ENCODE measurements around the gene TEX101.
A peak's percentile ranks its signal among the peaks of the same experiment; 100 is the strongest.

Gene TEX101

GRCh38 chr19:43422000-43422688 is 7.5 kb downstream of the TEX101 start:
- H3K36me3 Mint-ChIP-seq (ENCODE audit: low read depth) = no peaks in the 10 kb centered on the region
- H3K4me1 Mint-ChIP-seq = no peaks in the 10 kb centered on the region

GRCh38 chr19:43422689-43423066 is 8.0 kb downstream of the TEX101 start:
- H3K27ac Mint-ChIP-seq = no peak overlapping the region

More at GRCh38 chr19:43422000-43422688, 7.5 kb downstream of the TEX101 start:
- Mint-ChIP-seq H3K4me3 (no peak overlapping the region), H3K9me3 (no peaks in the 10 kb centered on the region), H3K27ac (no peak overlapping the region), H3K27me3 (ENCODE audit: low read depth) (peaks cover 9% of the 10 kb centered on the region)
- TF ChIP-seq CTCF (IDR thresholded peaks at IDR 0.05; ENCODE audit: unreplicated experiment in 3 of 3) = no peak

GRCh38 chr19:43423779-43424178 is 9.1 kb downstream of the TEX101 start:
- H3K27me3 Mint-ChIP-seq (ENCODE audit: low read depth) = peaks cover 4% of the 10 kb centered on the region
- H3K4me1 Mint-ChIP-seq = no peaks in the 10 kb centered on the region
- no peaks in the 10 kb centered on the region for H3K9me3 Mint-ChIP-seq
- H3K36me3 Mint-ChIP-seq (ENCODE audit: low read depth) = no peaks in the 10 kb centered on the region
- no peak overlapping the region for H3K4me3 Mint-ChIP-seq
- H3K27ac Mint-ChIP-seq = no peak overlapping the region
- no peak for TF ChIP-seq CTCF (IDR thresholded peaks at IDR 0.05; ENCODE audit: unreplicated experiment in 3 of 3)

More at GRCh38 chr19:43422689-43423066, 8.0 kb downstream of the TEX101 start:
- Mint-ChIP-seq H3K4me3 (no peak overlapping the region), H3K9me3 (no peaks in the 10 kb centered on the region), H3K36me3 (ENCODE audit: low read depth) (no peaks in the 10 kb centered on the region), H3K4me1 (no peaks in the 10 kb centered on the region), H3K27me3 (ENCODE audit: low read depth) (peaks cover 9% of the 10 kb centered on the region)
- TF ChIP-seq CTCF (IDR thresholded peaks at IDR 0.05; ENCODE audit: unreplicated experiment in 3 of 3) = no peak

GRCh38 chr19:43425567-43426392 is 11.1 kb downstream of the TEX101 start:
- H3K36me3 Mint-ChIP-seq (ENCODE audit: low read depth) = no peaks in the 10 kb centered on the region
- H3K27ac Mint-ChIP-seq = no peak overlapping the region
- H3K4me3 Mint-ChIP-seq = no peak overlapping the region
- no peaks in the 10 kb centered on the region for H3K4me1 Mint-ChIP-seq
- H3K27me3 Mint-ChIP-seq (ENCODE audit: low read depth) = peaks cover 4% of the 10 kb centered on the region
- TF ChIP-seq CTCF (IDR thresholded peaks at IDR 0.05; ENCODE audit: unreplicated experiment in 3 of 3) = peak; percentile 39 to 47 (median 44)
- H3K9me3 Mint-ChIP-seq = no peaks in the 10 kb centered on the region

GRCh38 chr19:43429395-43429794 is 14.7 kb downstream of the TEX101 start:
- TF ChIP-seq CTCF (IDR thresholded peaks at IDR 0.05; ENCODE audit: unreplicated experiment in 3 of 3) = no peak
- Mint-ChIP-seq H3K36me3 (ENCODE audit: low read depth) (no peaks in the 10 kb centered on the region), H3K4me1 (no peaks in the 10 kb centered on the region), H3K27ac (no peak overlapping the region), H3K9me3 (no peaks in the 10 kb centered on the region), H3K27me3 (ENCODE audit: low read depth) (no peaks in the 10 kb centered on the region), H3K4me3 (no peak overlapping the region)
